HCT116 (cell line): ENCODE results near the gene LEPR. TPM values are rescaled to one million over a fixed set of nuclear protein-coding genes. Genes with fewer than 3 reads are reported as not detected.

Experiments used
- ATAC-seq: fragments of 200-7000 bp; cut with Tn5 transposase; 2 replicates; pipeline ENCODE4 v1.9.1; 2020; ENCODE audit warnings: mild to moderate bottlenecking, moderate library complexity
- BruUV-seq: library from RNA; stranded (reverse); fragments of 400-500 nt; replicated peaks from 2 replicates; lab custom pipeline; 2021; lab: Mats Ljungman, UMichigan
- CTCF ChIA-PET: fragments of 300-600 bp; sonication (Branson Sonifier 250); formaldehyde crosslinking; loops from one replicate; lab custom pipeline; 2021; ENCODE audit warnings: antibody characterized with exemption; lab: Charles Lee
- POLR2A ChIA-PET: fragments of 300-600, 350-600 bp; sonication (Branson Sonifier 250); formaldehyde crosslinking; loops from one replicate; lab custom pipeline; 2021; ENCODE audit warnings: antibody characterized with exemption; lab: Charles Lee
- RAD21 ChIA-PET, 2 experiments: fragments of 300-600 bp; sonication (Branson Sonifier 250); formaldehyde crosslinking; loops; one replicate each; lab custom pipeline; 2023; ENCODE audit warnings: low total read pairs in 2 of 2; ENCODE audit not compliant: uncharacterized antibody in 2 of 2, unreplicated experiment in 2 of 2, low non-redundant PET in 1 of 2; lab: Charles Lee
- DNase-seq: peaks from one replicate; pipeline ENCODE4 v3.0.0-alpha.2; 2010; ENCODE audit warnings: low read depth, low spot score
- H2AFZ ChIP-seq: fragments of 200-600 bp; shearing (Covaris generic), sonication (generic); 2 replicates; pipeline ENCODE4 v1.6.1; 2017; ENCODE audit warnings: low read depth, mixed run types, mixed read lengths, antibody characterized with exemption, low read length; ENCODE audit not compliant: poor library complexity, severe bottlenecking
- H3K27ac ChIP-seq: 2 replicates; pipeline ENCODE4 v1.5.1; 2012; ENCODE audit warnings: low read depth, low read length
- H3K27me3 ChIP-seq: fragments of 200-600 bp; sonication (generic); 2 replicates; pipeline ENCODE4 v1.6.1; 2016; ENCODE audit warnings: mixed run types, low read length, mixed read lengths; ENCODE audit not compliant: insufficient read depth
- H3K36me3 ChIP-seq, 2 experiments: fragments of 200-500 bp in 1 of 2; fragments of 200-600 bp in 1 of 2; sonication (Bioruptor generic) in 1 of 2; sonication (generic) in 1 of 2; 2 replicates each; pipeline versions ENCODE4 v1.5.1 to v1.6.1; 2014 to 2016; ENCODE audit warnings: low read length in 2 of 2, inconsistent platforms in 1 of 2, mixed read lengths in 1 of 2, mixed run types in 1 of 2; ENCODE audit not compliant: insufficient read depth in 2 of 2, control insufficient read depth in 1 of 2
- H3K4me1 ChIP-seq, 2 experiments: fragments of 200-600 bp in 1 of 2; sonication (generic) in 1 of 2; 2 replicates each; pipeline versions ENCODE4 v1.5.1 to v1.6.1; 2012 to 2017; ENCODE audit warnings: low read length in 2 of 2, inconsistent platforms in 1 of 2, mild to moderate bottlenecking in 1 of 2, mixed read lengths in 1 of 2, mixed run types in 1 of 2, moderate library complexity in 1 of 2; ENCODE audit not compliant: insufficient read depth in 2 of 2, control insufficient read depth in 1 of 2
- H3K4me2 ChIP-seq: fragments of 200-600 bp; sonication (generic); 2 replicates; pipeline ENCODE4 v1.6.1; 2017; ENCODE audit warnings: mixed run types, low read length, mixed read lengths
- H3K4me3 ChIP-seq, 2 experiments: fragments of 200-600 bp in 1 of 2; sonication (generic) in 1 of 2; replicated peaks in 1 of 2; 2 replicates each; pipeline ENCODE4 v1.5.1; 2011 to 2016; ENCODE audit warnings: low read length in 2 of 2, control low read depth in 1 of 2, low read depth in 1 of 2, mild to moderate bottlenecking in 1 of 2, mixed read lengths in 1 of 2, mixed run types in 1 of 2
- H3K79me2 ChIP-seq: fragments of 200-600 bp; sonication (generic); 2 replicates; pipeline ENCODE4 v1.6.1; 2017; ENCODE audit warnings: mild to moderate bottlenecking, mixed run types, low read length, moderate library complexity, mixed read lengths; ENCODE audit not compliant: insufficient read depth
- H3K9ac ChIP-seq: fragments of 200-600 bp; sonication (generic); 2 replicates; pipeline ENCODE4 v1.6.1; 2016; ENCODE audit warnings: low read length, mixed read lengths
- H3K9me2 ChIP-seq: fragments of 200-600 bp; sonication (generic), shearing (Covaris generic); 2 replicates; pipeline ENCODE4 v1.6.1; 2017; ENCODE audit warnings: mixed run types, mild to moderate bottlenecking, moderate library complexity; ENCODE audit not compliant: insufficient read depth
- H3K9me3 ChIP-seq, 2 experiments: fragments of 200-500 bp in 1 of 2; fragments of 200-600 bp in 1 of 2; sonication (Bioruptor generic) in 1 of 2; sonication (generic) in 1 of 2; 2 replicates each; pipeline ENCODE4 v1.6.1; 2014 to 2017; ENCODE audit warnings: low read length in 2 of 2, mixed read lengths in 2 of 2, inconsistent platforms in 1 of 2, low read depth in 1 of 2, mild to moderate bottlenecking in 1 of 2, mixed run types in 1 of 2, moderate library complexity in 1 of 2; ENCODE audit not compliant: control insufficient read depth in 1 of 2, insufficient read depth in 1 of 2
- H4K20me1 ChIP-seq: fragments of 200-600 bp; sonication (generic), shearing (Covaris generic); 2 replicates; pipeline ENCODE4 v1.6.1; 2017; ENCODE audit warnings: mixed run types, mild to moderate bottlenecking, moderate library complexity; ENCODE audit not compliant: insufficient read depth
- ATF3 ChIP-seq: IDR thresholded peaks from 2 replicates; pipeline ENCODE4 v1.6.1; 2012
- CBX3 ChIP-seq: IDR thresholded peaks from 2 replicates; pipeline ENCODE4 v1.6.1; 2012; ENCODE audit warnings: low read depth
- CEBPB ChIP-seq: IDR thresholded peaks from 2 replicates; pipeline ENCODE4 v1.6.1; 2012; ENCODE audit warnings: low read depth
- ELF1 ChIP-seq: IDR thresholded peaks from 2 replicates; pipeline ENCODE4 v1.6.1; 2012; ENCODE audit warnings: low read depth, borderline replicate concordance
- FOSL1 ChIP-seq: IDR thresholded peaks from 2 replicates; pipeline ENCODE4 v1.6.1; 2012; ENCODE audit warnings: low read depth
- POLR2AphosphoS5 ChIP-seq: IDR thresholded peaks from 2 replicates; pipeline ENCODE4 v1.6.1; 2011; ENCODE audit warnings: mild to moderate bottlenecking, low read depth, low read length, moderate library complexity
- SRF ChIP-seq: IDR thresholded peaks from 2 replicates; pipeline ENCODE4 v1.6.1; 2012; ENCODE audit warnings: low read depth
- ZBTB33 ChIP-seq: IDR thresholded peaks from 2 replicates; pipeline ENCODE4 v1.6.1; 2011; ENCODE audit warnings: mild to moderate bottlenecking, low read length, moderate library complexity; ENCODE audit not compliant: insufficient replicate concordance; ENCODE audit errors: extremely low read depth
- intact Hi-C: fragments of 100-400 bp; cut with micrococcal nuclease; formaldehyde crosslinking; loops from 2 replicates; pipeline ENCODE4 v1.10.0; 2022
- total RNA-seq: library from RNA; stranded (reverse); gene quantifications from one replicate; pipeline ENCODE4 v1.2.1, GENCODE V29; 2021; ENCODE audit not compliant: unreplicated experiment

The LEPR gene
- total RNA-seq, 1 experiment from 2014 or later = 6.0 TPM

GRCh38 chr1:65437616-65438015 is 17.1 kb downstream of the LEPR start:
- ChIA-PET RAD21 (no interaction called here), POLR2A (no interaction called here), CTCF (no interaction called here)
- no peaks in the 10 kb centered on the region for H3K9me2 ChIP-seq
- no peaks in the 10 kb centered on the region for H3K79me2 ChIP-seq
- no peak overlapping the region for H3K4me2 ChIP-seq
- H3K36me3 ChIP-seq = no peaks in the 10 kb centered on the region; a peak in 1 of 4 replicates
- no peaks in the 10 kb centered on the region for H3K9me3 ChIP-seq
- TF ChIP-seq CEBPB = no peak
- TF ChIP-seq ZBTB33 = no peak
- no peak for TF ChIP-seq POLR2AphosphoS5
- TF ChIP-seq ATF3 = no peak
- no peak for TF ChIP-seq ELF1
- TF ChIP-seq FOSL1 = no peak
- no peak for TF ChIP-seq CBX3
- no peak for TF ChIP-seq SRF
- DNase-seq = no peak
- ATAC-seq = no peak
- H3K27me3 ChIP-seq = no peaks in the 10 kb centered on the region
- no peak overlapping the region for H2AFZ ChIP-seq
- H3K4me3 ChIP-seq = no peak overlapping the region
- no peak overlapping the region for H3K27ac ChIP-seq
- intact Hi-C loops = no loop called here
- H3K4me1 ChIP-seq = no peaks in the 10 kb centered on the region
- H3K9ac ChIP-seq = no peak overlapping the region
- no TSS peak for BruUV-seq
- H4K20me1 ChIP-seq = no peaks in the 10 kb centered on the region
